C4-2B (cell line): ENCODE data around the gene HECW1.

Experiments
- CTCF ChIP-seq: fragments of 450-650 bp; conservative IDR thresholded peaks from 2 replicates; pipeline ENCODE4 v1.5.1; 2017; ENCODE audit warnings: mild to moderate bottlenecking
- ZFX ChIP-seq: fragments of 450-650 bp; IDR thresholded peaks from 2 replicates; pipeline ENCODE4 v1.6.1; 2017

GRCh38 chr7:43496596-43496995, 384.1 kb downstream of the HECW1 start:
- no peak for TF ChIP-seq CTCF
- no peak for TF ChIP-seq ZFX
